GM18870 (cell line): ENCODE data around the gene TRIOBP.

ENCODE experiments used
- ATAC-seq: cut with Tn5 transposase; IDR thresholded peaks from one replicate; pipeline ENCODE4 v1.9.1; 2021; ENCODE audit warnings: moderate library complexity; ENCODE audit not compliant: unreplicated experiment

TRIOBP gene

GRCh38 chr22:37823134-37823985 is 126.5 kb downstream of the TRIOBP start, which contains the start of gene GALR3:
Gene GALR3, plus strand, starts transcription at chr22:37823382. Its CDS starts 25 bp downstream, at chr22:37823407.
- no peak for ATAC-seq

GRCh38 chr22:37824674-37825641 is 128.1 kb downstream of the TRIOBP start:
- no peak for ATAC-seq
